Stomach (tissue), 9 donors: Measurements from ENCODE around the gene SERBP1. TPM values are rescaled to one million over a fixed set of nuclear protein-coding genes. Genes with fewer than 3 reads are reported as not detected.
A peak's percentile ranks its signal among the peaks of the same experiment; 100 is the strongest.

ENCODE experiments used
- DNase-seq, 2 donors: peaks; one replicate each; pipeline versions ENCODE4 v3.0.0 to v3.0.0-alpha.2; 2013 to 2019
- H3K27ac ChIP-seq, 5 donors: fragments of 200-600 bp in 4 of 5; sonication (generic) in 4 of 5; one replicate each; pipeline ENCODE4 v1.5.1; 2013 to 2019; ENCODE audit warnings: mild to moderate bottlenecking in 1 of 5, moderate library complexity in 1 of 5
- H3K27me3 ChIP-seq, 3 donors: fragments of 200-600 bp; sonication (generic); one replicate each; pipeline ENCODE4 v1.5.1; 2017 to 2019; ENCODE audit warnings: mixed run types in 1 of 3
- H3K36me3 ChIP-seq, 4 donors: fragments of 200-600 bp; sonication (generic); 1 replicate in 3 of 4; 2 replicates in 1 of 4; pipeline ENCODE4 v1.5.1; 2016 to 2019
- H3K4me1 ChIP-seq, 4 donors: fragments of 200-600 bp; sonication (generic); one replicate each; pipeline ENCODE4 v1.5.1; 2016 to 2019
- H3K4me3 ChIP-seq, 4 donors: fragments of 200-600 bp; sonication (generic) in 3 of 4; one replicate each; pipeline ENCODE4 v1.5.1; 2016 to 2019; ENCODE audit warnings: mild to moderate bottlenecking in 1 of 4
- H3K9me3 ChIP-seq, 4 donors: fragments of 200-600 bp; sonication (generic); one replicate each; pipeline ENCODE4 v1.5.1; 2016 to 2019
- CTCF ChIP-seq, 7 experiments: fragments of 450-650 bp in 4 of 7; fragments of 200-600 bp in 3 of 7; sonication (generic) in 3 of 7; IDR thresholded peaks; one replicate each; pipeline ENCODE4 v1.5.1; 2016 to 2019; ENCODE audit warnings: antibody characterized with exemption in 7 of 7, control low read depth in 2 of 7, mild to moderate bottlenecking in 1 of 7
- EP300 ChIP-seq: sonication (generic); formaldehyde crosslinking; IDR thresholded peaks from one replicate; pipeline ENCODE4 v1.6.1; 2017; ENCODE audit warnings: antibody characterized with exemption
- POLR2A ChIP-seq, 4 donors: fragments of 450-650 bp; IDR thresholded peaks; one replicate each; pipeline ENCODE4 v1.6.1; 2016; ENCODE audit warnings: antibody characterized with exemption in 4 of 4, control low read depth in 2 of 4, mild to moderate bottlenecking in 1 of 4, moderate library complexity in 1 of 4
- POLR2AphosphoS5 ChIP-seq, 3 donors: sonication (generic); formaldehyde crosslinking; IDR thresholded peaks; one replicate each; pipeline ENCODE4 v1.6.1; 2016; ENCODE audit warnings: antibody characterized with exemption in 3 of 3
- WGBS, 5 donors: extraction: QIAGEN DNeasy Blood & Tissue Kit in 3 of 5; methylation state at CpG; one replicate each; pipeline versions ENCODE4 v1.1.5 to v1.1.7; 2013 to 2018; 5-methylcytosine and 5-hydroxymethylcytosine counted together
- intact Hi-C: fragments of 100-400 bp; cut with DNase I; formaldehyde crosslinking; loops from one replicate; pipeline ENCODE4 v1.15.1; 2023; ENCODE audit warnings: low total_unique reads
- polyA plus RNA-seq, 3 donors: library from polyadenylated mRNA; stranded (reverse); fragments of 200-250 nt; gene quantifications; one replicate each; pipeline ENCODE4 v1.2.3, GENCODE V29; 2013
- total RNA-seq, 5 donors: library from RNA; depleted of rRNA; stranded (reverse); fragments of >200 nt; gene quantifications; one replicate each; pipeline versions ENCODE4 v1.1.0 to v1.2.3, GENCODE V29; 2014 to 2016
- donor health status: healthy with polysubstance abuse.
- donor health status: Bipolar disorder and iron deficiency.
- donor health status: healthy.

SERBP1 gene
- total and polyA plus RNA-seq, 8 donors, result 66.1 to 240 (median 130) TPM

DNA sequence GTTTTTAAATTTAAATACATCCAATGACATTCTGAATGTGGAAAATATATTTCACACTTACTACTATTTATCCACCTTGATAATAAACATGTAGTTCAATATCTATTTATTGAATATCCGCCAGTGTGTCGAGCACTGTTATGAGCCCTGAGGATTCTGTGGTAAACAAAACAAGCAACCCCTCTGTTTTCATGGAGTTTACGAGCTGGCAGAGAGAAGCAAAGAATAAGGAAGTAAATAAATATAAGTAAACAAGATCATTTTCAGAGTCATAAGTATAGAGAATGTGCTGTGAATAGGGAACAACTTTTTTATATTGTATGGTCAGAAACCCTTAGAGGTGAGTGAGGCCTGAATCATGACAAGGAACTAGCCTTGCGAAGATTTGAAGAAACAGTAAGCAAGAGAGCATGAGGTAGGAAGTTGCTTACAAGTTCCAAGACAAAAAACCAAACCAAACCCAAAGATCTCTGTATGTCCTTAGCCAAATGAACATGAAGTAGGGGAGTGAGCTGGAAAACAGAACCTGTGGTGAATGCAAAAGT, 6.4 kb upstream of the SERBP1 start:
- Histone ChIP-seq H3K36me3 (no peaks in the 10 kb centered on the region), H3K4me3 (no peak overlapping the region), H3K4me1 (peaks cover 6 to 46% (median 20%) of the 10 kb centered on the region in 4 donors), H3K9me3 (no peaks in the 10 kb centered on the region), H3K27me3 (no peaks in the 10 kb centered on the region), H3K27ac (no peak overlapping the region)
- DNase-seq, result no peak
- WGBS, 5 donors, result 81 to 86% (median 84%) methylated on average over 4 of the region's 4 CpGs
- intact Hi-C loops, result no loop called here
- TF ChIP-seq EP300 (no peak), CTCF (IDR thresholded peaks at IDR 0.05) (no peak), POLR2AphosphoS5 (IDR thresholded peaks at IDR 0.05) (no peak), POLR2A (IDR thresholded peaks at IDR 0.05) (no peak)

- Histone ChIP-seq H3K4me1 (peaks cover 0 to 38% (median 16%) of the 10 kb centered on the region in 4 donors), H3K4me3 (no peak overlapping the region), H3K27me3 (no peaks in the 10 kb centered on the region), H3K27ac (peak overlapping the region in 1 of 5 donors; percentile 11), H3K36me3 (no peaks in the 10 kb centered on the region), H3K9me3 (no peaks in the 10 kb centered on the region)
- intact Hi-C loops, result no loop called here
- TF ChIP-seq POLR2A (IDR thresholded peaks at IDR 0.05), result no peak
- no peak for TF ChIP-seq POLR2AphosphoS5 (IDR thresholded peaks at IDR 0.05)
- no peak for TF ChIP-seq CTCF (IDR thresholded peaks at IDR 0.05)
- no peak for TF ChIP-seq EP300
- 33 to 71% (median 63%) methylated on average over 2 of the region's 2 CpGs for WGBS, 5 donors
- peak in 1 of 2 donors; percentile 48 for DNase-seq
Measured at GRCh38 chr1:67434491-67434890, 4.3 kb upstream of the SERBP1 start.

DNA sequence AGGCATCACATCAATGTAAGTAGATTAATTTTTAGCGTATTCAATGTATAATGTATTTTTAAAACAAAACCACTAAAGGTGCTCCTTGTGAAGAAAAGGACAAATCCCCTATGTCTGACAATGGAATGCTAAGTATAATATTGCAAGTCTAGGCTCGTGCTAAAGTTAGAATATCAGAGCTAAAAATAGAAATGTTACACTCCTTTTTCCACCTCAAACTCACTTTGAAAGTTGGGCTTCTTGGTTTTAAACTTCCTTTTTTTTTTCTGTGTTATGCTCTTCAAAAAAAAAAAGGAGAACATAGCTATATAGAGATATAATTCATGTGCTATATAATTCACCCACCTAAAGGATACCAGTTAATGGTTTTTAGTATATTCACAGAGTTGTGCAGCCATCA, 3.6 kb upstream of the SERBP1 start:
- no peaks in the 10 kb centered on the region for H3K9me3 ChIP-seq
- H3K27me3 ChIP-seq, result no peaks in the 10 kb centered on the region
- 60 to 78% (median 73%) methylated on average over 2 of the region's 2 CpGs for WGBS, 5 donors
- intact Hi-C loops, result no loop called here
- DNase-seq, result peak in 1 of 2 donors; percentile 25
- no peaks in the 10 kb centered on the region for H3K36me3 ChIP-seq
- peak overlapping the region in 1 of 5 donors; percentile 96 for H3K27ac ChIP-seq
- peaks cover 0 to 38% (median 16%) of the 10 kb centered on the region in 4 donors for H3K4me1 ChIP-seq
- H3K4me3 ChIP-seq, result no peak overlapping the region
- TF ChIP-seq POLR2AphosphoS5 (IDR thresholded peaks at IDR 0.05), result no peak
- TF ChIP-seq EP300, result no peak
- no peak for TF ChIP-seq POLR2A (IDR thresholded peaks at IDR 0.05)
- no peak for TF ChIP-seq CTCF (IDR thresholded peaks at IDR 0.05)

DNA sequence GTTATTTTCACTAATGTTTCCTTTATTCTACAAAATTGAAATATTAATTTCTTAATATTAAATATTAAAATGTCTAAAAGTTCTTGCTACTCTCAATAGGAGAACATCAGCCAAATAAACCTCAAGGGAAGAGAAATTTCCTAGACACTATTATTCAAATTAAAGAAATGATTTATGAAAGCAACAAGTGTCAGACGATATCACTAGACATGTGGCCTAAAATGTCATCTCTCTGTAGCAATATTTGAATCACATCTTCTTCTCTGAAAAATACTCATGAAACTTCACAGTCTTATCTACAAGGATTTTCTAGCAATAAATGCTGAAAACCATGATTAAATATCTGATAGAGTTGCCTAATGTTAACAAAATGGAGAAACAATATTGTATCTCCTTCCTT, 2.5 kb upstream of the SERBP1 start:
- Histone ChIP-seq H3K4me1 (peaks cover 8 to 45% (median 21%) of the 10 kb centered on the region in 4 donors), H3K9me3 (no peaks in the 10 kb centered on the region), H3K36me3 (no peaks in the 10 kb centered on the region), H3K27me3 (no peaks in the 10 kb centered on the region), H3K4me3 (no peak overlapping the region), H3K27ac (peak overlapping the region in 1 of 5 donors; percentile 96)
- 72 to 96% (median 88%) methylated on average over 1 of the region's 1 CpG for WGBS, 5 donors
- intact Hi-C loops, result no loop called here
- TF ChIP-seq POLR2A (IDR thresholded peaks at IDR 0.05) (no peak), CTCF (IDR thresholded peaks at IDR 0.05) (no peak), EP300 (no peak)
- no peak for DNase-seq
